DND-41 (cell line): ENCODE measurements around the gene PYGB.

ENCODE experiments used
- ATAC-seq: fragments of 200-7000 bp; cut with Tn5 transposase; 3 replicates; pipeline ENCODE4 v1.9.1; 2021; ENCODE audit warnings: low read depth; ENCODE audit not compliant: insufficient read depth
- DNase-seq: peaks from one replicate; pipeline ENCODE4 v3.0.0-alpha.2; 2020
- H2AFZ ChIP-seq: 2 replicates; pipeline ENCODE4 v1.6.0; 2012; ENCODE audit warnings: low read depth, low read length
- H3K27ac ChIP-seq: 2 replicates; pipeline ENCODE4 v1.5.1; 2012; ENCODE audit warnings: low read length, inconsistent platforms
- H3K27me3 ChIP-seq: fragments of 200-600 bp; sonication (generic); 2 replicates; pipeline ENCODE4 v1.6.0; 2012; ENCODE audit warnings: low read length, mild to moderate bottlenecking, inconsistent platforms; ENCODE audit not compliant: insufficient read depth, poor library complexity
- H3K36me3 ChIP-seq: 2 replicates; pipeline ENCODE4 v1.5.1; 2012; ENCODE audit warnings: low read length, inconsistent platforms; ENCODE audit not compliant: insufficient read depth
- H3K4me1 ChIP-seq: 2 replicates; pipeline ENCODE4 v1.5.1; 2012; ENCODE audit warnings: mild to moderate bottlenecking, low read length; ENCODE audit not compliant: insufficient read depth
- H3K4me2 ChIP-seq: 2 replicates; pipeline ENCODE4 v1.6.0; 2012; ENCODE audit warnings: mild to moderate bottlenecking, moderate library complexity, low read length, inconsistent platforms; ENCODE audit not compliant: insufficient read depth
- H3K4me3 ChIP-seq, 2 experiments: fragments of 200-600 bp in 1 of 2; shearing (Covaris generic) in 1 of 2; 2 replicates each; pipeline ENCODE4 v1.5.1; 2012 to 2016; ENCODE audit warnings: inconsistent platforms in 2 of 2, low read length in 2 of 2, mild to moderate bottlenecking in 2 of 2, low read depth in 1 of 2, moderate library complexity in 1 of 2
- H3K79me2 ChIP-seq: 2 replicates; pipeline ENCODE4 v1.6.0; 2012; ENCODE audit warnings: low read length, inconsistent platforms; ENCODE audit not compliant: insufficient read depth
- H3K9ac ChIP-seq: 2 replicates; pipeline ENCODE4 v1.6.0; 2012; ENCODE audit warnings: low read depth, mild to moderate bottlenecking, inconsistent platforms, low read length, moderate library complexity
- H3K9me3 ChIP-seq: 2 replicates; pipeline ENCODE4 v1.5.1; 2012; ENCODE audit warnings: low read length, moderate library complexity, mild to moderate bottlenecking, inconsistent platforms; ENCODE audit not compliant: insufficient read depth, severe bottlenecking
- H4K20me1 ChIP-seq: 2 replicates; pipeline ENCODE4 v1.6.0; 2012; ENCODE audit warnings: low read length; ENCODE audit not compliant: insufficient read depth
- EZH2 ChIP-seq: IDR thresholded peaks from 3 replicates; pipeline ENCODE4 v1.6.1; 2012; ENCODE audit warnings: borderline replicate concordance, low read depth, mild to moderate bottlenecking, moderate library complexity, low read length, inconsistent platforms; ENCODE audit not compliant: severe bottlenecking
- TF ChIP-seq, protein P1 (sequence below): IDR thresholded peaks from 2 replicates; pipeline ENCODE4 v1.5.1; 2012; ENCODE audit warnings: borderline replicate concordance, low read length, moderate library complexity, mild to moderate bottlenecking; ENCODE audit not compliant: poor library complexity, severe bottlenecking; ENCODE audit errors: extremely low read depth

PYGB gene

DNA sequence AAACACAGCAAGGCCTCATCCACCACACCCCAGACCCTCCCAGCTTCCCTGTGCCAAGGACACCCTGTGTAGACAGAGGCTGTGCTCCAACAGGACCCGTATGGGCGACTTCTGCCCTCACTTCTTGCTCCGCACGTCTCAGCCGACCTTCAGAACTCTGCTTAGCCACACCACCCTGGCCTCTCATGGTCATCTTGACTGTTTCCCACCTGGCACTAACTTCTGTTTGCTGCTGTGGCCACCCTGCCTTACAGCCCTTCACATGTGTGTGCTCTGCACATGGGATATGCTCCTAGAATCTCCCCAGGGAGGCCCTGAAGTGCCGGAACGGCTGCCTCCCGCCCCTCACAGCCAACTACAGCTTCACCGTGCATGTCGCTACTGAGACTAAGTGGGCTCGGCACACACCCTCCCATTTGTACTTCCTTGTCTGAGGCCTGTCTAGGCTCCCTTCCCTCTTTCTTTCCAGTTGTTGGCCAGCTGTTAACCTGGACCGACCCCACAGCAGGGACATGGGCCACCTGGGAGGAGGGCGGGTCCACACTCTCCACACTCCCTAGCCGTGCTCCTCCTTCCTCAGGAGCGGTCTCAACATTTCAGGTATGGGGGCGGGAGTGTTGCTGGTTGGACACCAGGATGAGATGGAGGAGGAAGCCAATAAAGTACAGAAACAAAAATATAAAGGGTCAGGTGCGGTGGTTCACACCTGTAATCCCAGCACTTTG lies 69.6 kb downstream of the PYGB start:
- no peak for TF ChIP-seq EZH2
- TF ChIP-seq, protein P1, sequence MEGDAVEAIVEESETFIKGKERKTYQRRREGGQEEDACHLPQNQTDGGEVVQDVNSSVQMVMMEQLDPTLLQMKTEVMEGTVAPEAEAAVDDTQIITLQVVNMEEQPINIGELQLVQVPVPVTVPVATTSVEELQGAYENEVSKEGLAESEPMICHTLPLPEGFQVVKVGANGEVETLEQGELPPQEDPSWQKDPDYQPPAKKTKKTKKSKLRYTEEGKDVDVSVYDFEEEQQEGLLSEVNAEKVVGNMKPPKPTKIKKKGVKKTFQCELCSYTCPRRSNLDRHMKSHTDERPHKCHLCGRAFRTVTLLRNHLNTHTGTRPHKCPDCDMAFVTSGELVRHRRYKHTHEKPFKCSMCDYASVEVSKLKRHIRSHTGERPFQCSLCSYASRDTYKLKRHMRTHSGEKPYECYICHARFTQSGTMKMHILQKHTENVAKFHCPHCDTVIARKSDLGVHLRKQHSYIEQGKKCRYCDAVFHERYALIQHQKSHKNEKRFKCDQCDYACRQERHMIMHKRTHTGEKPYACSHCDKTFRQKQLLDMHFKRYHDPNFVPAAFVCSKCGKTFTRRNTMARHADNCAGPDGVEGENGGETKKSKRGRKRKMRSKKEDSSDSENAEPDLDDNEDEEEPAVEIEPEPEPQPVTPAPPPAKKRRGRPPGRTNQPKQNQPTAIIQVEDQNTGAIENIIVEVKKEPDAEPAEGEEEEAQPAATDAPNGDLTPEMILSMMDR, result no peak
- Histone ChIP-seq H3K9me3 (no peaks in the 10 kb centered on the region), H3K9ac (no peak overlapping the region), H2AFZ (no peak overlapping the region), H3K27ac (0 out of 2 replicates have a peak overlapping the region, but pooled peaks have one; percentile 39), H3K4me2 (no peak overlapping the region), H3K4me3 (no peak overlapping the region), H3K4me1 (no peaks in the 10 kb centered on the region), H3K79me2 (peaks cover 41% of the 10 kb centered on the region), H3K36me3 (peaks cover 80% of the 10 kb centered on the region), H4K20me1 (peaks cover 43% of the 10 kb centered on the region), H3K27me3 (no peaks in the 10 kb centered on the region)
- ATAC-seq (no peak), DNase-seq (no peak)

DNA sequence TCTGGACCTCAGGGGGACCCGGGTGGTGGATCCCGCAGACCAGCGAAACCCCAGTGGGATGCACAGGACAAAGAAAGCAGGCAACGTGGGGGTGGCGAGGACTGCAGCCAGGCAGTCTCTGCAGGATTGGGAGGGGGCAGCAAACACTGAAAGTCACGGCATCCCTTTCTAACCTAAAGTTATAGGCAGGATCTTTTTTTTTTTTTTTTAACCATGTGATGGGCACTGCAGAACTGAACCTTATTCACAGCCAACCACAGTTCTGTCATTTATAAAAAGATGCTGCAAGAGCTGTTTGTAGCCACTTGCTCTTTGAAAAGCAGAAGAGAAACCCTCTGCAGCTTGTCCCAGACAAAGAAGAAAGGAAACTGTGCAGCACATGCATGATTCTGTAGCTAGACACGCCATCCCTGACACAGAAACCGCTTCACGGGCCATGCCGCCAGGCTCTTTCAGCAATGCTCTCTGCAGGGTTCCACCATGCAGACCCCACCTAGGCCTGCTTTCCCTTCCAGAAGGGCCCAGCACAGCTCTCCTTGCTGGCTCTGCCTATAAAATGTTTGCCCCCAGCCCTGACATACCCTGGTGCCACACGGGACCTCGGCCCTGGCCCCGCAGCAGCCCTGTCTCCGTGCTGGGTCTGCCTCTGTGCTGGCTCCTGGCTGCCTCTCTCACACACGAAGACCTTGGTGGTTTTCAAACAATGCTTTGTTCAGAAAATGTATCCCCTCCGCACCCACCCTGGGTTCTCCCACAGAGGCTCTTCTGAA lies 70.8 kb downstream of the PYGB start:
- no peak for DNase-seq
- no peak overlapping the region for H3K9ac ChIP-seq
- peaks cover 46% of the 10 kb centered on the region for H4K20me1 ChIP-seq
- H3K4me2 ChIP-seq, result no peak overlapping the region
- ATAC-seq, result no peak
- H2AFZ ChIP-seq, result no peak overlapping the region
- no peaks in the 10 kb centered on the region for H3K9me3 ChIP-seq
- H3K4me3 ChIP-seq, result no peak overlapping the region
- no peak overlapping the region for H3K27ac ChIP-seq
- H3K36me3 ChIP-seq, result peaks cover 90% of the 10 kb centered on the region
- no peaks in the 10 kb centered on the region for H3K27me3 ChIP-seq
- peaks cover 48% of the 10 kb centered on the region for H3K79me2 ChIP-seq
- TF ChIP-seq, protein P1, result no peak
- no peak for TF ChIP-seq EZH2
- H3K4me1 ChIP-seq, result no peaks in the 10 kb centered on the region

DNA sequence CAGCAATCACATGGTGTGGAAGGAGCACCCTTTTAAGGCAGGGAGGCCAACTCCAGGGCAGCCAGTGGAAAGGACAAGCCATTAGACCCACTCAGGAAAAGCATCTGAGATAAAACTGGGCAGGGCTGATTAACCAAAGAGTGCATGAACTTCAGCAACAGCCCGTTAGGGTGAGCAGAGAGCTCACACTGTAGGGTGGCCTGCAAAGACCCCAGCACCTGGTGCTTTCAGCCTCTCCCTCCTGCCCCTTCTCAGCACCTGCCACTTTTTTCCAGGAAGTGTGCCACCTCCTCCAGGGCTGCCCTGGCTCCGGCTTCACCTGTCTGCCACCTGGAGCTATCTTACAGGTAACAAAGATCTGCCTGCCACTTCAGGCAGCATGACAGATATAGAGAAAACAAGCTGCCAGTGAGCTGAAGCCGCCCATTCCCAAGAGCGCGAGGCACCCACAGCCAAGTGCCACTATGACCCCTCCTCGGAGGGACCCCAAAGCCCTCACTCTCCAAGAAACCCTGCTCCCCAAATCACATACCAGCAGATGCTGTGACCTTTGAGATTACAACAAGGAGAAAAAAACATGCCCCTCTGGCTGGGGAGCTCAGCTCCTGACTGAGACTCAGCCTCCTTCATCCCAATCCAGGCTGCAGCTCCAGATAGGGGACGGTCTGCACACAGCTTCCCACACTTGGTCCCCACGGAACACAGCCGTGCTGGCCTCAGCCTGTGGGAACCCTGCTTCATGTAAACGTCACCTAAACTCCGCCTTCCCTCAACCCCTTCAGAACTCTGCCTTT lies 71.6 kb downstream of the PYGB start:
- no peak overlapping the region for H3K4me2 ChIP-seq
- peaks cover 52% of the 10 kb centered on the region for H4K20me1 ChIP-seq
- ATAC-seq, result no peak
- peak; percentile 3 for DNase-seq
- H3K36me3 ChIP-seq, result peaks cover 89% of the 10 kb centered on the region
- H3K4me1 ChIP-seq, result no peaks in the 10 kb centered on the region
- no peak overlapping the region for H3K4me3 ChIP-seq
- H3K27me3 ChIP-seq, result no peaks in the 10 kb centered on the region
- peaks cover 56% of the 10 kb centered on the region for H3K79me2 ChIP-seq
- H3K27ac ChIP-seq, result no peak overlapping the region
- no peak overlapping the region for H2AFZ ChIP-seq
- no peak overlapping the region for H3K9ac ChIP-seq
- TF ChIP-seq, protein P1, result no peak
- no peak for TF ChIP-seq EZH2
- no peaks in the 10 kb centered on the region for H3K9me3 ChIP-seq
